HG02943 (cell line): ENCODE measurements around the gene ARRB1.

Source experiments
- ATAC-seq: cut with Tn5 transposase; IDR thresholded peaks from one replicate; pipeline ENCODE4 v1.9.1; 2021; ENCODE audit warnings: mild to moderate bottlenecking, low read depth, moderate library complexity; ENCODE audit not compliant: unreplicated experiment

The ARRB1 gene

DNA sequence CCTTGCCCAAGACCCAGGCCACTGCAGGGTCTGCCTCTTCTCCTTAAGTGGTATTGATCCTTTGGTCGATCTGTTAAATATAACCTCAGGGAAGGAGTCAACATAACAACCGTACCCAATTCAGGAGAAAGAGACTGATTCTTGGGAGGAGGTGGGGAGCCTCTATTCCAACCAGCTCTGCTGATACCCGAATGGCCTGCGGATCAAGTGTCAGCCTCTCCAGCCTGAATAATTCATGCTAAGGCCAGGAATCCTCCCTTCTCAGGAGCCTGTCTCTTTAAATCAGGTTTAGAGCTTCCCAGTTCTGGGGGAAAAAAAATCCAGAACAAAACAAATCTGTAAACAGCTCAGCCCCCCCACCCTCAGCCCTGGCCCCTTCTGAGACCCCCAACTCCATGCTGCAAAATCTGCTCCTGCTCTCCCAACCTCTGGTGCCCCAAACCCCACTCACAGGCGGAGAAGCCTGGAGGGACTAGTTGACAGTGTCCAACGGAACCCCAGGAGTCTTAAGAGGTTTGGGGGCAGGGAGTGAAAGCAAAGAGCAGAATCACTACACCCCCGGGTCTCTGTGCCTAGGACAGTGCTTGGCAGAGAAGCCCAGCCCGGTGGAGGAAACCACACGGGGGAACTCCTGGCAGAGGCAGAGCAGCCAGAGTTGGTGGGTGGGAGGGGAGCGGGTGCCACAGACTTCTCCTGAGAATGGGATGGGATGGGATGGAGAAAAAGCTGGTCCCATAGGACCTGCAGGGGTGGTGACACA lies 111.8 kb downstream of the ARRB1 start:
- ATAC-seq, result no peak

DNA sequence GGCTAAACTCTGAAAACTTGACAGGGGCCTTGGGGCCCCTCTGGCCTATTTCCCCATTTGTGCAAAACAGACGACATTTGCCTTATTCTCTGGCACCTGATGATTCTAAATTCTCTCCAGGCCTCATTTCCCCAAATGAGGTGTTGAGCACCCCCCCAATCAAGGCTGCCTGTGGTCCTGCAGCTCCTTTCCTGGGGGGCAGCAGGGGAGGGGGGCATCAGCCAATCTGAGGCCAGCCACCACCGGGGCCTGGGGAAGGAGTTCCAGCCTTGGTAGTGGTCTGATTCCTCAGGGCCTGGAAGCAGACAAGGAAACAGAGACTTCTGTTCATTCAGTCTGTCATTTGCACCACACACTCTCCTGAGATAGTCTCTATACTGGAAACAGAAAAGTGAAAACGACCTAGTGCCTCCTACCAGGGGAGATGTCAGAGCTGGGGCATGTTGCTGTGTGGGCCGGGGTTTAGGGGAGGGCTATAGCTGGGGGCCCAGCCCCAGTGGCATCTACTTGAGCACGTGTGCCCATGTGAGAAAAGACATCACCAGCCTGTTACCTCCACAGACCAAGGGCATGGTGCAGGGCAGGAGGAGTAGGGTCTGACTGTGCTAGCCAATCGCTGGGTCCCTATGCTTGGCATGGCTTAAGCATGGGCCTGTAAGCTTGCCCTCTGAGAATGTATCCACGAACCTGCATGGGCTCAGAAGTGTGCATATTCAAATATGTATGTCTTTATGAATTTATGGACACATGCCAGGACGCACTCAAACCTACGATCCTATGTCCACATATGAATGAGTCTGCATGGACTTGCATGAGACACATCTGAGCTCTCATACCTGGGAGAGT lies 112.6 kb downstream of the ARRB1 start:
- no peak for ATAC-seq

DNA sequence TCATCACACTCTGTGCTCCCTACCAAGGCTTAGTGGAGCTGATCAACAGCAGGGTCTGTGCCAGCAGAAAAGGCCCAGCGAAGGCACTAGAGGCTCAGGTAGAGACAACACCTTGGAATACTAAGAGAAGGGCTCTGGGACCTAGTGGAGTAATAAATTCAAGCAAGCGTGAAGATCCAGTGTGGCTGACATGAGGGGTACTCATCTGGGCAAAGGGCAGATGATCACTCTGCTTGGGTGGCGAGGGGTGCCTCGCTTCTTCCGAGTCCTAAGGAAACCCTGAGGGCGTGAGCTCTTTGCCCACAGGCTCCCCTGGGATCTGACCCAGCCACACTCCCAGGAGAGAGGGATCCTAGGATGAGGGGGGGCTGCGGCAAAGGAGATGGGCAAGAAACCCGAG lies 114.4 kb downstream of the ARRB1 start:
- no peak for ATAC-seq

DNA sequence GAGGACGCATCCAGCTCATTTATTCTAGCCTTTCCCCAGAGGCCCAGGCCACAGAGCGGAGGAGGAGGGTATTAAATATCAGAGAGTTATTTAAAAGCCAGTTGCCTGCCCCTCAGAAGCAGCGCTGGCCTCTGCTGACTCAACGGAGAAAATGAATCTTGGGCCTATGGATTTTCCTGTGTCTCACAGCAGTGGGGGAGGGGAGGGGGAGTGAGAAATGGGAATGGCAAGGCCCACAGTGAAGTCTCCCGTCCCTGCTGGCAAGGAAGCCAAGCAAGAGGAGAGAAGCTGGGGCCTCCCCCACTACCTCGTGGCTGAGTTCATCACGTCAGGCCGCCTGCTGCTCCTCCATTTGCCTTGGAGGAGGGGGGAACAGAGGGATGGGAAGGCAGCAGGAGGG lies 115.4 kb downstream of the ARRB1 start:
- ATAC-seq, result no peak

DNA sequence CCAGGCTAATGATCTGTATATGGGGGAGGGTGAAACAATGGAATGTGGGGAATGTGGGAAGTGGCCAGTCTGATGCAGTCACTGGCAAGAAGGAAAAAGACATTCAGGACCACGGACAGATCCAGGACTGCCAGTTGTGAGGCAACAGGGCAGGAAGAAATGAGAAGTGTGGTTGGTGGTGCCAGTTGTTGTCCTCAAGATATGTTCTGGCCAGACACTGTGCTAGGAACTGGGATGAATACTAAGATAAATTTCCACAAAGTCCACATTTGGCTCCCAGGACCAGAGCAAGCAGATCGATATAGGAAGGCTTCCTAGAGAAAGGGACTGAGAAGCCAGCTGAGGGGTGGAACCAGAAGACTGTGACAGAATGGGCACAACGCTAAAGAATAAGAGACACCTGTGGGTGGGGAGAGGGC lies 117.7 kb downstream of the ARRB1 start:
- ATAC-seq, result no peak

DNA sequence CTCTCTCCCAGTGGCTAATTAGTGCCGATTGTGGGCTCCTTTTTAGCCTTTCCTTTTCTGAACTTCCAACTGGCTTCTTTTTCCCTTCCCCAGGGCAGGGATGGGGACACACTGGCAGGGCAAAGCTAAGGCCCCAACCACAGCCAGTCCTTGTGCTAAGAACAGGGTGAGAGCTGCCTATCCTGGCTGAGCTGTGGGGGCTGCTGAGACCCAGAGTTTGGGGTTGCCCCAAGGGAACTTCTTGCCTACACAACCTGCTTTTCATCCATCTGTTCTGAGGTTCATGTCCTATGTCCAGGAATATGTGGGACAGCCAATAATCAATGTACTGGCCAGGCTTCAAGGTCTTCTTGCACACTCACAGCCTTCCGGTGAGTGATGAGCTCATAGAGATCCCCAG lies 120.8 kb downstream of the ARRB1 start:
- ATAC-seq, result no peak

DNA sequence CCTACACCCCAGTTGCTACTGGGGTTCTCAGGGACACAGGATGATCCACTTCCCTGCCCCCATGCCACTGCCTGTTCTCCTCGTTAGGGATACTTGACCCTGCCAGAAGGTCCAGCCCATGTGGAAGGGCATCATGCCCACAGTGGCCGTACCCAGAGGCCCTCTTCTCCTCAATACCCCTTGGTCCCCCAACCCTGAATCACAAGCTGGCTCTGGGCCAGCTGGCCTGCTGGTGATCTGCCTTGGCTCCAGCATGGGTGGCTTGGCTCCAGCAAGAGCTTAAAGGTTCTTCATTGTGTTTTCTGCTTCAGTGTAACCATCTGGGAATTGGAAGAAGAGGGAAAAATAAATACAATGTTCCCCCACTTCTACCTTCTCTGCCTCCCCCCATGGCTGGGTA lies 122.0 kb downstream of the ARRB1 start:
- no peak for ATAC-seq

DNA sequence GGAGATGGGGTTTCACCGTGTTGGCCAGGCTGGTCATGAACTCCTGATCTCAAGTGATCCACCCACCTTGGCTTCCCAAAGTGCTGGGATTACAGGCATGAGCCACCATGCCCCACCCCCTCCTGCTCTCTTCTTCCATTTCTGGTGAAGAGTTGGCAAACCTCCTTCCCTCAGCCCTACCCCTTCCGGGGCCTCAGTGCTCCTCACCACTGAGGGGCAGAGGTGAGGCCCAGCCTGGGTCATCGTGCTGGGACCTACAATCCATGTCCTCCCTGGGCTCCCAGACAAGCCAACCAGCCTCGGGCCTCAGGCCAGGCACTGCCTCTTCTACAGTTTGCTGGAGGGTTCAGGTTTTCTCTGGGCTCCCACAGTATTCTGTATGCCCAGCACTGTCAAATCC lies 125.7 kb downstream of the ARRB1 start:
- ATAC-seq, result no peak

DNA sequence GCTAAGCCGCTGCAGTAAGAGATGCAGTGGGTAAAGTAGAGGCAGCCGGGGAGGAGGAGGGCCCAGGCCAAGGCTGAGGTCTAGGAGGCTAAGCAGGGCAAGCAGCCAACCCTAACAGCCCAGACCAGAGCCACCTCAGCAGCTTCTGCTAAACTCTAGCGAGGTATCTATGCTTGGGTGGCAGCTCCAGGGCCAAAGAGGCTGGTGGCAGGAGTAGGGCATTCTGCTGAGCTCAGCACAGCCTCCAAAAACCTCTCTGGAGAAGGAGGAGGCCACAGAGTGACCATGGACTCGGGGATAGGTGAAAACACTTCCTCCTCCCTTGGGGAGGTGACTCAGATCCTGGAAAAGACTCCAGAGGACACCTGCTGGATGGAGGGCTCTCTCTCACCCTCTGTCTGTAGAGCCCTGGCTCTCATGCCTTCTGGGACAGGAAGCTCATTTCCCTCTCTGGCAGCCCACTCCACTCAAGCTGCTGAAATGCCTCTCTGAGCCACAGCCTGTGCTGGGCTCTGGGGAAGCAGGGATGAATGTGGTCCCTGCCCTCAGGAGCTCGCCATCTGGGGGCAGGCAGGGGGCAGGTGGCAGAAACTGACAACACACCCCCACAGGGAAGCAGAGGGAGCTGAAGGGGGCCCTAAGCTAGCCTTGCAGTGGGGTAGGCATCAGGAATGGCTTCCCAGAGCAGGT lies 127.4 kb downstream of the ARRB1 start:
- no peak for ATAC-seq

DNA sequence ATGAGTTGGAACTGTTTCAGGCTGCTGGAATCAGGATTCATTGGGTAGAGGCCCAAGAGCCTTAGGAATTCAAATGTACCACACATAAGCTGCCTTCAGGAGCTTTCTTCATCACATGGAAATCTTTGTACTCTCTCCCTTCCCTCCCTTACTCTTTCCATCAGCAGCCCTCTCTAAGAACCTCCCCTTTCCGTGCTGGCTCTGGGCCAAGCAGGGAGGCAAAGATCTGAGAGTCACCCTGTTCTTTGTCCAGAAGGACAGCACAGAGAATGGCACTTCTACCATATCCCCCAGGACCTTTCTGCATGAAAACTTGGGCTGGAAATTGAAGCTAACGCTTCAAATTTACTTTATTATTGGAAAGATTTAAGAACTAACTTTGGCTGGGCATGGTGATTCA lies 131.6 kb downstream of the ARRB1 start:
- ATAC-seq, result no peak

DNA sequence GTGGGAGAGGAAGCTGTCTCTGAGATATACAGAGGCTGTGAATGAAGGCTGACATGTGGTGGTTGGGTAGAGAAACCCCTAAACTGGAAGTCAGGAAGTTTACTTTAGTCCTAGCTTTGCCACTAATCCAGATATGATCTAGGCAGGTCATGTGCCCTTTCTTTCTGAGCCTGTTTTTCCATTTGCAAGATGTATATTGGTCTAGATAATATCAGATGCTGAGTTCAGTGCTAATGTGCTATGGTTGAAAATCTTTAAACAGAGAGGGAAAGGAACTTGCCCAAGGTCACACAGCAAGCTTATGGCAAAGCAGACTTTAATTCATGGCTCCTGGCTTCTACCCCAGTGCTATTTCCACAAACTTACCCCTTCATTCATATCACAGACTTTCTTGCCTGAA lies 136.6 kb downstream of the ARRB1 start:
- no peak for ATAC-seq

DNA sequence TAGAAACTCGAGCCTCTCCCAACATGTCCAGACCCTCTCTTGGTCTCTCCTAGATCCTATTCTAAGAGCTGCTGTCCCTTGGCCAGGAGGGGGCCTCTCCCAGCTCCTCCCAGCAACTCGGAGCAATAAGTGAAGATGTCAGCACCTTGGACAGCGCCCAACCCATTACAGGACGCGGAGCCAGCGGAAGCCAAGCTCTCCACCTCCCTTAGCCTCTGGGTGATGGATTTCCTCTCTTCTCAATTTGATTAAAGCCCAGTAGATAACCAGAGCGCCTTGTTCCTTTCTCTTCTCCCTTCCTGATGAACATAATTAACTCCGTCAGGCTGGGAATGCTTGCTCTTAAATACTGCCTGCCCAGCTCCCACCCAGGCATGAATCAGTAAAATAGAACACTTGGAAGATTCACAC lies 137.0 kb downstream of the ARRB1 start:
- ATAC-seq, result no peak
